K562 treated with DMSO at 1 percent for 4 hours (cell line): ENCODE measurements around the gene SYNE1. TPM values are rescaled to one million over a fixed set of nuclear protein-coding genes. Genes with fewer than 3 reads are reported as not detected.

ENCODE experiments used
- total RNA-seq: library from RNA; unstranded; fragments of 300-600 nt; gene quantifications from 2 replicates; pipeline ENCODE4 v1.2.3, GENCODE V29; 2022; ENCODE audit not compliant: insufficient read depth

SYNE1 gene, protein sequence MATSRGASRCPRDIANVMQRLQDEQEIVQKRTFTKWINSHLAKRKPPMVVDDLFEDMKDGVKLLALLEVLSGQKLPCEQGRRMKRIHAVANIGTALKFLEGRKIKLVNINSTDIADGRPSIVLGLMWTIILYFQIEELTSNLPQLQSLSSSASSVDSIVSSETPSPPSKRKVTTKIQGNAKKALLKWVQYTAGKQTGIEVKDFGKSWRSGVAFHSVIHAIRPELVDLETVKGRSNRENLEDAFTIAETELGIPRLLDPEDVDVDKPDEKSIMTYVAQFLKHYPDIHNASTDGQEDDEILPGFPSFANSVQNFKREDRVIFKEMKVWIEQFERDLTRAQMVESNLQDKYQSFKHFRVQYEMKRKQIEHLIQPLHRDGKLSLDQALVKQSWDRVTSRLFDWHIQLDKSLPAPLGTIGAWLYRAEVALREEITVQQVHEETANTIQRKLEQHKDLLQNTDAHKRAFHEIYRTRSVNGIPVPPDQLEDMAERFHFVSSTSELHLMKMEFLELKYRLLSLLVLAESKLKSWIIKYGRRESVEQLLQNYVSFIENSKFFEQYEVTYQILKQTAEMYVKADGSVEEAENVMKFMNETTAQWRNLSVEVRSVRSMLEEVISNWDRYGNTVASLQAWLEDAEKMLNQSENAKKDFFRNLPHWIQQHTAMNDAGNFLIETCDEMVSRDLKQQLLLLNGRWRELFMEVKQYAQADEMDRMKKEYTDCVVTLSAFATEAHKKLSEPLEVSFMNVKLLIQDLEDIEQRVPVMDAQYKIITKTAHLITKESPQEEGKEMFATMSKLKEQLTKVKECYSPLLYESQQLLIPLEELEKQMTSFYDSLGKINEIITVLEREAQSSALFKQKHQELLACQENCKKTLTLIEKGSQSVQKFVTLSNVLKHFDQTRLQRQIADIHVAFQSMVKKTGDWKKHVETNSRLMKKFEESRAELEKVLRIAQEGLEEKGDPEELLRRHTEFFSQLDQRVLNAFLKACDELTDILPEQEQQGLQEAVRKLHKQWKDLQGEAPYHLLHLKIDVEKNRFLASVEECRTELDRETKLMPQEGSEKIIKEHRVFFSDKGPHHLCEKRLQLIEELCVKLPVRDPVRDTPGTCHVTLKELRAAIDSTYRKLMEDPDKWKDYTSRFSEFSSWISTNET (N-terminal part only)
- not detected in 2 replicates for total RNA-seq

GRCh38 chr6:152637296-152638047 is at the start of gene SYNE1:
SYNE1 (minus strand) TSS chr6:152637362; CDS start chr6:152628331, 9,031 bp downstream.

Other genes starting within 250 kb of the SYNE1 start
- gene MYCT1, start 60.5 kb upstream of the SYNE1 start, total RNA-seq, result not detected in 2 replicates
- gene VIP, start 113.4 kb upstream of the SYNE1 start, total RNA-seq, result not detected in 2 replicates